ENCODE measurements around the gene SPNS3. TPM values are rescaled to one million over a fixed set of nuclear protein-coding genes. Genes with fewer than 3 reads are reported as not detected.

SPNS3 gene
- polyA plus RNA-seq, 2 of the 4 experiments (the other 2 are of a cell fraction), result not detected

DNA sequence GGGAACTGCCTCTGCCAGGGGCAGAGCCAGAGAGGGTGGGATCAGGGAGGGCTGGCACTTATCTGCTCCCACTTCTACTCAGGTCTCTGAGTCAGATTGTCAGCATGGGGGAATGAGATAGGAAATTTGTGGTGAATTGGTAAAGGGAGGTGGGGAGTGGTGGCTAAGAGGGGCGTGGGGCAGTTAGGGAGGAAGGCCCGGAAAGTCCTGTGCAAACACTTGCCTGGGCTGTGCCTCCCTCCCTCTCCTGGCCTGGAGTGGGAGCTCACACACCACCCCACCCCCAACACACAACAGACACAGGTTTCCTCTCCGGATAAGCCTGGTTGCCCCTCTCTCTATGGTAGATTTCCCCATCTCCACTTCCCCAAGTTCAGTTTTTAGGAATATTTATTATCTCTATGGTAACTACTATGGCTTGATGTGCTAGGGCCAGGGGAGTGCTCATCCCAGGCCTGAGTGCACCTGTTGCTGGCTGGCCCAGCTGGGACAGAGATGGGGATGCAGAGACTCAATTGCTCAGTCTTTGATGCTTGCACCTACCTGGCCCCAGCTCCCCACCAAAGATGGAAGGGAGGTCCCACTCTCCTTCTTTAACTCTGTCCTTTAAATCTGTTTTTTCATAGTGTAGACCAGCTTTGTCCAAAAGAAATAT lies 67.7 kb downstream of the SPNS3 start:
- DNase-seq (ENCODE audit: low read depth in 1 of 2, low spot score in 1 of 2) (no peak), FAIRE-seq (no peak)
- POLR2A ChIA-PET, result no interaction called here

GRCh38 chr17:4502466-4503154 lies 68.9 kb downstream of the SPNS3 start:
- peaks cover 19% of the 10 kb centered on the region for H3K4me1 ChIP-seq
- ChIA-PET POLR2A (no interaction called here), CTCF (interaction anchor here (1.0 to 1.9 kb wide), 6 partner anchors 10 to 82 kb away, joined by 3 to 5 read pairs (median 4); no protein-coding TSS in a partner anchor)
- no peak for FAIRE-seq
- no peaks in the 10 kb centered on the region for H3K9me3 ChIP-seq
- 62% methylated on average over 18 of the region's 18 CpGs for WGBS (ENCODE audit: missing lambda C conversion rate)
- no peak for ATAC-seq
- no peak for DNase-seq (ENCODE audit: low read depth in 1 of 2, low spot score in 1 of 2)
- no peak overlapping the region for H3K27ac ChIP-seq
- H3K4me3 ChIP-seq, result no peak overlapping the region
- H3K4me2 ChIP-seq, result no peak overlapping the region
- TF ChIP-seq, protein P1, sequence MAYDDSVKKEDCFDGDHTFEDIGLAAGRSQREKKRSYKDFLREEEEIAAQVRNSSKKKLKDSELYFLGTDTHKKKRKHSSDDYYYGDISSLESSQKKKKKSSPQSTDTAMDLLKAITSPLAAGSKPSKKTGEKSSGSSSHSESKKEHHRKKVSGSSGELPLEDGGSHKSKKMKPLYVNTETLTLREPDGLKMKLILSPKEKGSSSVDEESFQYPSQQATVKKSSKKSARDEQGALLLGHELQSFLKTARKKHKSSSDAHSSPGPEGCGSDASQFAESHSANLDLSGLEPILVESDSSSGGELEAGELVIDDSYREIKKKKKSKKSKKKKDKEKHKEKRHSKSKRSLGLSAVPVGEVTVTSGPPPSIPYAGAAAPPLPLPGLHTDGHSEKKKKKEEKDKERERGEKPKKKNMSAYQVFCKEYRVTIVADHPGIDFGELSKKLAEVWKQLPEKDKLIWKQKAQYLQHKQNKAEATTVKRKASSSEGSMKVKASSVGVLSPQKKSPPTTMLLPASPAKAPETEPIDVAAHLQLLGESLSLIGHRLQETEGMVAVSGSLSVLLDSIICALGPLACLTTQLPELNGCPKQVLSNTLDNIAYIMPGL (CRISPR knock-in tag; IDR thresholded peaks at IDR 0.05; ENCODE audit: borderline replicate concordance), result no peak
- TF ChIP-seq CEBPB (IDR thresholded peaks at IDR 0.05) (no peak), RCOR1 (IDR thresholded peaks at IDR 0.05; ENCODE audit: low read depth, low read length) (no peak), REST (IDR thresholded peaks at IDR 0.05) (no peak), POLR2A (IDR thresholded peaks at IDR 0.05; ENCODE audit: low read length) (no peak), NPAS2 (CRISPR knock-in tag; IDR thresholded peaks at IDR 0.05; ENCODE audit: borderline replicate concordance) (no peak), MYC (IDR thresholded peaks at IDR 0.05; ENCODE audit: borderline replicate concordance, low read length) (no peak)

More for the DNA sequence above, 67.7 kb downstream of the SPNS3 start:
- Histone ChIP-seq H3K4me1 (peaks cover 25% of the 10 kb centered on the region), H3K4me3 (no peak overlapping the region), H3K4me2 (no peak overlapping the region), H3K27ac (no peak overlapping the region), H3K9me3 (no peaks in the 10 kb centered on the region)
- no peak for ATAC-seq
- 36% methylated on average over 3 of the region's 3 CpGs for WGBS (ENCODE audit: missing lambda C conversion rate)
- no peak for TF ChIP-seq FOSL2 (IDR thresholded peaks at IDR 0.05)
- no peak for TF ChIP-seq FOSL2 (CRISPR knock-in tag; IDR thresholded peaks at IDR 0.05)
- no peak for TF ChIP-seq BHLHE40 (IDR thresholded peaks at IDR 0.05; ENCODE audit: low read depth, low read length)
- no peak for TF ChIP-seq ELK1 (IDR thresholded peaks at IDR 0.05; ENCODE audit: low read depth, low read length)
- no peak for TF ChIP-seq MAFK (IDR thresholded peaks at IDR 0.05; ENCODE audit: partially characterized antibody)
- TF ChIP-seq RARB (CRISPR knock-in tag; IDR thresholded peaks at IDR 0.05), result no peak
- TF ChIP-seq, protein P1 (CRISPR knock-in tag; IDR thresholded peaks at IDR 0.05; ENCODE audit: borderline replicate concordance), result no peak
- CTCF ChIA-PET, result interaction anchor here (0.5 to 3.0 kb wide), 8 partner anchors 8 to 1715 kb away, joined by 3 to 17 read pairs (median 4); no protein-coding TSS in a partner anchor

All from A549 (cell line).